GM18907 (cell line): ENCODE results near the gene JAG1.
"Not testable (repeated sequence)": the region's sequence is repeated elsewhere in the genome, so short reads cannot be mapped to it uniquely, and the experiment has no call there.

Source experiments
- ATAC-seq: cut with Tn5 transposase; IDR thresholded peaks from one replicate; pipeline ENCODE4 v1.9.1; 2021; ENCODE audit warnings: mild to moderate bottlenecking, moderate library complexity; ENCODE audit not compliant: unreplicated experiment

JAG1 gene

GRCh38 chr20:10590446-10590845 lies 83.4 kb downstream of the JAG1 start:
- not testable (repeated sequence) for ATAC-seq
